ENCODE results near the gene SLC8A1.

DNA sequence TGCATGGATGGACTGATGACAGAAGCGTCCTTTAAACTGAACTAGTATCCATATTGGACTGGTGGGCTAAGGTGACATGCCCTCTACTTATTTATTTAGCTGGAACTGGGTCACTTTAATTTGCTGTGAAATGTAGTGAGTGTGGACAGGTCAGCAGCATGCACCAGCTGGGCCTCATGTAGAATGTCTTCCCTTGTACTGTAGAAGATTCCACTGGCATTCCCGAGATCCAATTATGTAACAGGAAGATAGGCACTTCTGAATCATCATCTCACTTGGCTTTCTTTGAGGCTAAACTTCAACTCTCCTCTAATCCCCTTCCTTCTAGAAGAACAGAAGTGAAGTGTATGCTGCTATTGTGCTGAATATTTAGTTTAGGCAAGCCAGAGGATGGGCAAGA, 296.2 kb downstream of the SLC8A1 start:
- TF ChIP-seq, protein P1, sequence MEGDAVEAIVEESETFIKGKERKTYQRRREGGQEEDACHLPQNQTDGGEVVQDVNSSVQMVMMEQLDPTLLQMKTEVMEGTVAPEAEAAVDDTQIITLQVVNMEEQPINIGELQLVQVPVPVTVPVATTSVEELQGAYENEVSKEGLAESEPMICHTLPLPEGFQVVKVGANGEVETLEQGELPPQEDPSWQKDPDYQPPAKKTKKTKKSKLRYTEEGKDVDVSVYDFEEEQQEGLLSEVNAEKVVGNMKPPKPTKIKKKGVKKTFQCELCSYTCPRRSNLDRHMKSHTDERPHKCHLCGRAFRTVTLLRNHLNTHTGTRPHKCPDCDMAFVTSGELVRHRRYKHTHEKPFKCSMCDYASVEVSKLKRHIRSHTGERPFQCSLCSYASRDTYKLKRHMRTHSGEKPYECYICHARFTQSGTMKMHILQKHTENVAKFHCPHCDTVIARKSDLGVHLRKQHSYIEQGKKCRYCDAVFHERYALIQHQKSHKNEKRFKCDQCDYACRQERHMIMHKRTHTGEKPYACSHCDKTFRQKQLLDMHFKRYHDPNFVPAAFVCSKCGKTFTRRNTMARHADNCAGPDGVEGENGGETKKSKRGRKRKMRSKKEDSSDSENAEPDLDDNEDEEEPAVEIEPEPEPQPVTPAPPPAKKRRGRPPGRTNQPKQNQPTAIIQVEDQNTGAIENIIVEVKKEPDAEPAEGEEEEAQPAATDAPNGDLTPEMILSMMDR (conservative IDR thresholded peaks at IDR 0.05 in 1 of 2, IDR thresholded peaks at IDR 0.05 in 1 of 2; ENCODE audit: low read depth in 1 of 2, low read length in 2 of 2) = no peak
- TF ChIP-seq EZH2 (IDR thresholded peaks at IDR 0.05; ENCODE audit: low read length, missing control alignments) = no peak
